Ishikawa (cell line): ENCODE measurements around the gene HELZ.

Experiments used
- CEBPB ChIP-seq: IDR thresholded peaks from 2 replicates; pipeline ENCODE4 v1.6.1; 2012
- CREB1 ChIP-seq: IDR thresholded peaks from 2 replicates; pipeline ENCODE4 v1.6.1; 2012; ENCODE audit warnings: low read depth
- EGR1 ChIP-seq: IDR thresholded peaks from 2 replicates; pipeline ENCODE4 v1.6.1; 2012
- EP300 ChIP-seq: IDR thresholded peaks from 2 replicates; pipeline ENCODE4 v1.6.1; 2012; ENCODE audit warnings: borderline replicate concordance
- FOXM1 ChIP-seq: IDR thresholded peaks from 2 replicates; pipeline ENCODE4 v1.6.1; 2012; ENCODE audit warnings: low read depth, borderline replicate concordance
- NFIC ChIP-seq: IDR thresholded peaks from 2 replicates; pipeline ENCODE4 v1.6.1; 2012
- RAD21 ChIP-seq: IDR thresholded peaks from 2 replicates; pipeline ENCODE4 v1.6.1; 2012; ENCODE audit warnings: low read depth
- REST ChIP-seq: IDR thresholded peaks from 2 replicates; pipeline ENCODE4 v1.6.1; 2012; ENCODE audit warnings: low read depth, mild to moderate bottlenecking
- TAF1 ChIP-seq: IDR thresholded peaks from 2 replicates; pipeline ENCODE4 v1.6.1; 2012; ENCODE audit warnings: low read depth, mild to moderate bottlenecking
- TCF12 ChIP-seq: IDR thresholded peaks from 2 replicates; pipeline ENCODE4 v1.6.1; 2012; ENCODE audit warnings: low read depth
- TEAD4 ChIP-seq: IDR thresholded peaks from 2 replicates; pipeline ENCODE4 v1.6.1; 2012
- USF1 ChIP-seq: IDR thresholded peaks from 2 replicates; pipeline ENCODE4 v1.6.1; 2012
- YY1 ChIP-seq: IDR thresholded peaks from 2 replicates; pipeline ENCODE4 v1.6.1; 2012; ENCODE audit warnings: low read depth
- ZBTB7A ChIP-seq: IDR thresholded peaks from 2 replicates; pipeline ENCODE4 v1.6.1; 2012; ENCODE audit warnings: low read depth
- TF ChIP-seq, protein P1 (sequence below): IDR thresholded peaks from 2 replicates; pipeline ENCODE4 v1.6.1; 2012

Gene HELZ

DNA sequence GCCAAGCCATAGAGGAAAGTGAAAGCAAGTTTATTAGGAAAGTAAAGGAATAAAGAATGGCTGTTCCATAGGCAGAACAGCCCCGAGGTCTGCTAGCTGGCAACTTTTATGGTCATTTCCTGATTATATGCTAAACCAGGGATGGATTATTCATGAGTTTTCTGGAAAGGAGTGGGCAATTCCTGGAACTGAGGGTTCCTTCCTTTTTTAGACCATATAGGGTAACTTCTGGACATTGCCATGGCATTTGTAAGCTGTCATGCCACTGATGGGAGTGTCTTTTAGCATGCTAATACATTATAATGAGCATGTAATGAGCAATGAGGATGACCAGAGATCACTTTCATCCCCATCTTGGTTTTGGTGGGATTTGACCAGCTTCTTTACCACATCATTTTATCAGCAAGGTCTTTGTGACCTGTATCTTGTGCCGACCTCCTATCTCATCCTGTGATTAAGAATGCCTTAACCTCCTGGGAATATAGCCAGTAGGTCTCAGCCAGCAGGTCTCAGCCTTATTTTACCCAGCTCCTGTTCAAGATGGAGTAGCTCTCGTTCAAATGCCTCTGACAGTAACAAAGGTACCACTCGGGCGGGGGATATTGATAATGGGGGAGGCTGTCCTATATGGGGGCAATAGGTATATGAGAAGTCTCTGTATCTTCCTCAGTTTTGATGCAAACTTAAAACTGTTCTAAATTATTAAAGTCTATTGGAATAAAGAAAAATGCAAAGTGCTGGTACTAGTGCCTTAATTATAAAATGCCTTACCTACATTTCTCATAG, 38.9 kb upstream of the HELZ start:
- TF ChIP-seq EGR1, result no peak
- no peak for TF ChIP-seq EP300
- TF ChIP-seq NFIC, result no peak
- TF ChIP-seq TEAD4, result no peak
- TF ChIP-seq CEBPB, result no peak
- no peak for TF ChIP-seq USF1
- no peak for TF ChIP-seq REST

DNA sequence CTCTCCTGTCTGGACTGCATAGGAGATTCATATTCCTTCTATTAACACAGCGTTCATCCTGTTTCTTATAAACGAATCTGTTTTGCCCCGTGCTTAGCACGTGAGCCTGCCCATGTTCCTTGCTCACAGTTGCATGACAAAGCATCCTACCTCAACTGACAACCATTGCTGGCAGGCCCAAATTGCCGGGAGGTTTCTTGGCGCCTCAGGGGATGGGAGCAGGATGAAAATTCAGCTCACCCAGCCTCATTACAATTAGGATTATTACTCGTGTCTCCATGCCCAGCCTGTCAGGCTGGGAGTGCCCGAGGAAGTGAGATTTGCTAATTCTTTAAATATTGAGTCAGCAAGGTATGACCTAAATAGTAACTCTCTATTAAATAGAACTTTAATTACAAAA, 36.7 kb upstream of the HELZ start:
- TF ChIP-seq TCF12 (no peak), TEAD4 (no peak), TAF1 (no peak), NFIC (no peak), FOXM1 (no peak), EP300 (no peak), RAD21 (no peak), ZBTB7A (no peak), CEBPB (no peak), REST (no peak), CREB1 (no peak), USF1 (no peak), EGR1 (no peak)

GRCh38 chr17:67281053-67281452, 36.1 kb upstream of the HELZ start:
- TF ChIP-seq TCF12, result no peak
- TF ChIP-seq CEBPB, result no peak
- TF ChIP-seq NFIC, result no peak
- TF ChIP-seq, protein P1, sequence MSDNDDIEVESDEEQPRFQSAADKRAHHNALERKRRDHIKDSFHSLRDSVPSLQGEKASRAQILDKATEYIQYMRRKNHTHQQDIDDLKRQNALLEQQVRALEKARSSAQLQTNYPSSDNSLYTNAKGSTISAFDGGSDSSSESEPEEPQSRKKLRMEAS, result no peak
- no peak for TF ChIP-seq YY1
- no peak for TF ChIP-seq USF1
- TF ChIP-seq EP300, result no peak
- TF ChIP-seq REST, result no peak
- TF ChIP-seq TEAD4, result no peak
- no peak for TF ChIP-seq EGR1
- no peak for TF ChIP-seq FOXM1

GRCh38 chr17:67280279-67280678, 35.3 kb upstream of the HELZ start:
- TF ChIP-seq RAD21 (no peak), CREB1 (no peak), TCF12 (no peak), EGR1 (no peak), REST (no peak), YY1 (no peak), EP300 (no peak), NFIC (no peak), CEBPB (no peak), ZBTB7A (no peak), TAF1 (no peak), USF1 (no peak), TEAD4 (no peak), FOXM1 (no peak)
- TF ChIP-seq, protein P1, result no peak
